Vagina (tissue), 2 donors: ENCODE data around the gene AHDC1.

Experiments
- POLR2A ChIP-seq, 2 donors: fragments of 450-650 bp; IDR thresholded peaks; one replicate each; pipeline ENCODE4 v1.6.1; 2017; ENCODE audit warnings: antibody characterized with exemption in 2 of 2, mild to moderate bottlenecking in 2 of 2, moderate library complexity in 2 of 2
- TF ChIP-seq, protein P1 (sequence below), 3 experiments: fragments of 450-650 bp in 2 of 3; fragments of 200-600 bp in 1 of 3; sonication (generic) in 1 of 3; IDR thresholded peaks; one replicate each; pipeline ENCODE4 v1.5.1; 2017 to 2019; ENCODE audit warnings: antibody characterized with exemption in 3 of 3, mild to moderate bottlenecking in 2 of 3, moderate library complexity in 2 of 3

DNA sequence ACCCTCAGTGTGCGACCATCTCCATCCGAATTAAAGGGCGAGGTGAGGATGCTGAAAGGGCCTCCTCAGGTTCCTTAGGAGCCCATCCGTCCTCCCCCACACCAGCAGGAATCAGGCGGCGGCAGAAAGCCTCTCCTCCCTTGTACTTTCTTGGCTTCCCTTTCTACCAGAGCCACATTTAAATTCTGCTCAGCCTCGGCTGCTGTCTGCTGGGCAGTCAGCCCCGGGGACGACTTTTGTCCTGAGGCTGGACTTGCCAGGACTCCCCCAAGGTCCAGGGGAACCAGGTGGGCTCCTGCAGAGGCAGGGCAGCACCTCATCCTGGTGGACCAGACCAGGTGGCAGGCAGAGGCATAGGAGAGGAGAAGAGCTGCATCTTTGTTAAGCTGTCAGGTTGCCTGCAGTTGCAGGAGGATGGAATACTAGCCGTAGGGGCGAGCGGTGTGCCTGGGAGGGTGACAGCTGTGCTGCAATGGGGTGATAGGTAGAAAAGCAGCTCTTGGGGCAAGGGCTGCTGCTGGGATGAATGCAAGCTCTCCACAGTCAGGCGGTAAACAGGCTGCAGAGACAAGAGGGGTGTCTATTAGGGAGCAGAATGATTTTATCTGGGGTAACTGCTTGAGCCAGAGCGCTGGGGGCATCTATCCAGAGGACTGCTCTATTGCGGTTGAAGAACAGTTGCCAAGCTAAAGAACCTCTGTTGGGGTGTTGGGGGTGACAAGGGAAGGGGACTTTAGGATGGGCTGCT, 67.8 kb downstream of the AHDC1 start:
- TF ChIP-seq, protein P1, sequence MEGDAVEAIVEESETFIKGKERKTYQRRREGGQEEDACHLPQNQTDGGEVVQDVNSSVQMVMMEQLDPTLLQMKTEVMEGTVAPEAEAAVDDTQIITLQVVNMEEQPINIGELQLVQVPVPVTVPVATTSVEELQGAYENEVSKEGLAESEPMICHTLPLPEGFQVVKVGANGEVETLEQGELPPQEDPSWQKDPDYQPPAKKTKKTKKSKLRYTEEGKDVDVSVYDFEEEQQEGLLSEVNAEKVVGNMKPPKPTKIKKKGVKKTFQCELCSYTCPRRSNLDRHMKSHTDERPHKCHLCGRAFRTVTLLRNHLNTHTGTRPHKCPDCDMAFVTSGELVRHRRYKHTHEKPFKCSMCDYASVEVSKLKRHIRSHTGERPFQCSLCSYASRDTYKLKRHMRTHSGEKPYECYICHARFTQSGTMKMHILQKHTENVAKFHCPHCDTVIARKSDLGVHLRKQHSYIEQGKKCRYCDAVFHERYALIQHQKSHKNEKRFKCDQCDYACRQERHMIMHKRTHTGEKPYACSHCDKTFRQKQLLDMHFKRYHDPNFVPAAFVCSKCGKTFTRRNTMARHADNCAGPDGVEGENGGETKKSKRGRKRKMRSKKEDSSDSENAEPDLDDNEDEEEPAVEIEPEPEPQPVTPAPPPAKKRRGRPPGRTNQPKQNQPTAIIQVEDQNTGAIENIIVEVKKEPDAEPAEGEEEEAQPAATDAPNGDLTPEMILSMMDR (IDR thresholded peaks at IDR 0.05): no peak
- TF ChIP-seq POLR2A (IDR thresholded peaks at IDR 0.05): no peak
